H1 (cell line): ENCODE data around the gene RBMS1. TPM values are rescaled to one million over a fixed set of nuclear protein-coding genes. Genes with fewer than 3 reads are reported as not detected.

ENCODE experiments used
- CTCF ChIA-PET: fragments of 300-600 bp; sonication (Branson Sonifier 250); formaldehyde crosslinking; loops from one replicate; lab custom pipeline; 2021; ENCODE audit not compliant: partially characterized antibody; lab: Charles Lee
- POLR2A ChIA-PET: fragments of 300-600 bp; sonication (Branson Sonifier 250); formaldehyde crosslinking; loops from one replicate; lab custom pipeline; 2021; ENCODE audit warnings: inconsistent platforms; ENCODE audit not compliant: partially characterized antibody; lab: Charles Lee
- DNase-seq, 2 experiments: peaks; one replicate each; pipeline versions ENCODE4 v3.0.0 to v3.0.0-alpha.2; 2010 to 2022; ENCODE audit warnings: low spot score in 2 of 2, low read depth in 1 of 2, mixed read lengths in 1 of 2
- FAIRE-seq: peaks from 2 replicates; lab custom pipeline; 2011; peaks lifted over from hg19 to GRCh38; lab: Jason Lieb, UNC
- H2AFZ ChIP-seq: 2 replicates; pipeline ENCODE4 v1.8.1; 2012; ENCODE audit warnings: low read length, inconsistent platforms
- H2AK5ac ChIP-seq: 2 replicates; pipeline ENCODE4 v1.6.1; 2013; ENCODE audit warnings: low read depth, low read length
- H2BK120ac ChIP-seq: replicated peaks from 2 replicates; pipeline ENCODE3; 2013; ENCODE audit warnings: low read depth, low read length, inconsistent platforms
- H2BK12ac ChIP-seq: 2 replicates; pipeline ENCODE4 v1.6.1; 2013; ENCODE audit warnings: low read depth, low read length
- H2BK15ac ChIP-seq: 2 replicates; pipeline ENCODE4 v1.6.1; 2013; ENCODE audit warnings: low read length
- H2BK20ac ChIP-seq: 2 replicates; pipeline ENCODE4 v1.6.1; 2013; ENCODE audit warnings: low read length
- H2BK5ac ChIP-seq: 2 replicates; pipeline ENCODE4 v1.6.1; 2013; ENCODE audit warnings: low read depth, low read length
- H3K14ac ChIP-seq: 2 replicates; pipeline ENCODE4 v1.6.1; 2013; ENCODE audit warnings: inconsistent platforms; ENCODE audit not compliant: insufficient read length
- H3K18ac ChIP-seq: 2 replicates; pipeline ENCODE4 v1.6.1; 2013; ENCODE audit warnings: low read length; ENCODE audit errors: extremely low read depth
- H3K23ac ChIP-seq: 2 replicates; pipeline ENCODE4 v1.6.1; 2013; ENCODE audit warnings: inconsistent platforms; ENCODE audit not compliant: insufficient read length
- H3K23me2 ChIP-seq: 2 replicates; pipeline ENCODE4 v1.6.1; 2013; ENCODE audit warnings: low read depth, low read length
- H3K27ac ChIP-seq: 2 replicates; pipeline ENCODE4 v1.6.1; 2011; ENCODE audit warnings: low read depth, low read length, inconsistent platforms
- H3K27me3 ChIP-seq, 4 experiments: replicated peaks in 1 of 4; 1 replicate in 1 of 4; 2 replicates in 3 of 4; pipeline versions ENCODE4 v1.6.1 to v1.8.1; 2011 to 2013; ENCODE audit warnings: low read length in 3 of 4, mild to moderate bottlenecking in 3 of 4, inconsistent platforms in 2 of 4, mixed read lengths in 2 of 4, moderate library complexity in 1 of 4; ENCODE audit not compliant: control insufficient read depth in 3 of 4, insufficient read depth in 3 of 4; ENCODE audit errors: extremely low read depth in 1 of 4
- H3K36me3 ChIP-seq, 4 experiments: 2 replicates each; pipeline versions ENCODE4 v1.6.1 to v1.8.1; 2011 to 2013; ENCODE audit warnings: mild to moderate bottlenecking in 4 of 4, low read length in 3 of 4, moderate library complexity in 2 of 4, control low read depth in 1 of 4, inconsistent platforms in 1 of 4; ENCODE audit not compliant: insufficient read depth in 4 of 4, control insufficient read depth in 2 of 4
- H3K4ac ChIP-seq: replicated peaks from 2 replicates; pipeline ENCODE3; 2013; ENCODE audit warnings: low read length, low read depth, mixed read lengths, inconsistent platforms; ENCODE audit not compliant: insufficient read length
- H3K4me1 ChIP-seq, 4 experiments: replicated peaks in 1 of 4; 1 replicate in 1 of 4; 2 replicates in 3 of 4; pipeline versions ENCODE4 v1.6.1 to v1.8.1; 2011 to 2013; ENCODE audit warnings: low read length in 3 of 4, inconsistent platforms in 2 of 4, mixed read lengths in 1 of 4; ENCODE audit not compliant: insufficient read depth in 4 of 4, control insufficient read depth in 3 of 4
- H3K4me2 ChIP-seq, 2 experiments: 2 replicates each; pipeline versions ENCODE4 v1.6.1 to v1.8.1; 2011 to 2013; ENCODE audit warnings: low read depth in 2 of 2, low read length in 2 of 2, control low read depth in 1 of 2, inconsistent platforms in 1 of 2, mild to moderate bottlenecking in 1 of 2; ENCODE audit not compliant: insufficient read depth in 1 of 2
- H3K4me3 ChIP-seq, 4 experiments: fragments of 200-600, 300-600 bp in 1 of 4; sonication (generic), shearing (Covaris generic), sonication (Bioruptor Twin) in 1 of 4; 2 replicates each; pipeline versions ENCODE4 v1.5.1 to v1.8.1; 2011 to 2016; ENCODE audit warnings: low read length in 4 of 4, low read depth in 3 of 4, control low read depth in 2 of 4, inconsistent platforms in 2 of 4, mild to moderate bottlenecking in 2 of 4, mixed read lengths in 1 of 4, moderate library complexity in 1 of 4; ENCODE audit not compliant: insufficient read depth in 2 of 4; ENCODE audit errors: extremely low read depth in 1 of 4
- H3K56ac ChIP-seq: replicated peaks from 2 replicates; pipeline ENCODE3; 2013; ENCODE audit warnings: low read depth, mild to moderate bottlenecking, mixed read lengths, low read length, inconsistent platforms; ENCODE audit not compliant: insufficient read length
- H3K79me1 ChIP-seq: 2 replicates; pipeline ENCODE4 v1.6.1; 2013; ENCODE audit warnings: low read depth, low read length, control low read depth
- H3K79me2 ChIP-seq, 2 experiments: 2 replicates each; pipeline versions ENCODE4 v1.6.1 to v1.8.1; 2012 to 2013; ENCODE audit warnings: low read length in 2 of 2, mild to moderate bottlenecking in 2 of 2, inconsistent platforms in 1 of 2; ENCODE audit not compliant: insufficient read depth in 2 of 2, control insufficient read depth in 1 of 2
- H3K9ac ChIP-seq, 4 experiments: replicated peaks in 1 of 4; 1 replicate in 1 of 4; 2 replicates in 3 of 4; pipeline versions ENCODE4 v1.6.1 to v1.8.1; 2011 to 2013; ENCODE audit warnings: low read depth in 3 of 4, low read length in 3 of 4, control low read depth in 2 of 4, mild to moderate bottlenecking in 2 of 4, moderate library complexity in 2 of 4, inconsistent platforms in 1 of 4; ENCODE audit errors: extremely low read depth in 1 of 4
- H3K9me3 ChIP-seq, 2 experiments: 2 replicates each; pipeline versions ENCODE4 v1.6.1 to v1.8.1; 2012 to 2013; ENCODE audit warnings: mild to moderate bottlenecking in 2 of 2, moderate library complexity in 2 of 2, control low read depth in 1 of 2, inconsistent platforms in 1 of 2, low read depth in 1 of 2, low read length in 1 of 2, mixed read lengths in 1 of 2; ENCODE audit not compliant: insufficient read depth in 2 of 2
- H4K20me1 ChIP-seq, 2 experiments: replicated peaks in 1 of 2; 2 replicates each; pipeline versions ENCODE3 to v1.8.1; 2011 to 2013; ENCODE audit warnings: inconsistent platforms in 2 of 2, low read length in 2 of 2, mild to moderate bottlenecking in 1 of 2; ENCODE audit not compliant: insufficient read depth in 2 of 2, control insufficient read depth in 1 of 2
- H4K5ac ChIP-seq: 2 replicates; pipeline ENCODE4 v1.6.1; 2013; ENCODE audit warnings: low read length, low read depth, mixed read lengths, inconsistent platforms; ENCODE audit not compliant: insufficient read length
- H4K8ac ChIP-seq: 2 replicates; pipeline ENCODE4 v1.8.0; 2013; ENCODE audit warnings: mild to moderate bottlenecking, moderate library complexity, low read length, inconsistent platforms; ENCODE audit not compliant: insufficient read depth; ENCODE audit errors: extremely low read depth
- H4K91ac ChIP-seq: replicated peaks from 2 replicates; pipeline ENCODE3; 2013; ENCODE audit warnings: low read length, mixed read lengths, inconsistent platforms; ENCODE audit not compliant: insufficient read length
- CREB1 ChIP-seq: IDR thresholded peaks from 2 replicates; pipeline ENCODE4 v1.6.1; 2012; ENCODE audit warnings: inconsistent platforms
- HDAC6 ChIP-seq: IDR thresholded peaks from one replicate; pipeline ENCODE4 v1.7.1; 2012; ENCODE audit warnings: low read depth, mild to moderate bottlenecking, inconsistent platforms, low read length, moderate library complexity
- JUN ChIP-seq: IDR thresholded peaks from 2 replicates; pipeline ENCODE4 v1.6.1; 2011; ENCODE audit warnings: low read depth, mild to moderate bottlenecking, improper control_type of control experiment, low read length
- KDM5A ChIP-seq: fragments of 200-600 bp; IDR thresholded peaks from 2 replicates; pipeline ENCODE4 v1.7.1; 2012; ENCODE audit warnings: mild to moderate bottlenecking, low read length, inconsistent platforms, mixed read lengths
- RAD21 ChIP-seq, 2 experiments: IDR thresholded peaks in 1 of 2; conservative IDR thresholded peaks in 1 of 2; 2 replicates each; pipeline ENCODE4 v1.6.1; 2011; ENCODE audit warnings: low read depth in 2 of 2, low read length in 2 of 2, improper control_type of control experiment in 1 of 2, inconsistent platforms in 1 of 2, mild to moderate bottlenecking in 1 of 2, moderate library complexity in 1 of 2
- SIN3A ChIP-seq, 2 experiments: IDR thresholded peaks in 1 of 2; conservative IDR thresholded peaks in 1 of 2; 2 replicates each; pipeline ENCODE4 v1.6.1; 2011 to 2012; ENCODE audit warnings: low read length in 2 of 2, improper control_type of control experiment in 1 of 2, low read depth in 1 of 2, mild to moderate bottlenecking in 1 of 2
- SRF ChIP-seq: IDR thresholded peaks from 2 replicates; pipeline ENCODE4 v1.6.1; 2011; ENCODE audit warnings: mild to moderate bottlenecking, low read depth, low read length, moderate library complexity
- TAF1 ChIP-seq: IDR thresholded peaks from 2 replicates; pipeline ENCODE4 v1.6.1; 2011; ENCODE audit warnings: mild to moderate bottlenecking, low read depth, low read length
- TCF12 ChIP-seq: IDR thresholded peaks from 2 replicates; pipeline ENCODE4 v1.6.1; 2011; ENCODE audit warnings: low read depth, mild to moderate bottlenecking, low read length
- TEAD4 ChIP-seq: IDR thresholded peaks from 2 replicates; pipeline ENCODE4 v1.6.1; 2012; ENCODE audit warnings: low read depth, low read length, inconsistent platforms, mixed read lengths
- WGBS, 2 experiments: shearing (Covaris generic) in 1 of 2; methylation state at CpG; one replicate each; pipeline versions ENCODE4 v1.1.6 to v1.1.7; 2013 to 2015; ENCODE audit warnings: low lambda C conversion rate in 2 of 2, mixed read lengths in 2 of 2, inconsistent platforms in 1 of 2, low coverage in 1 of 2, missing lambda C conversion rate in 1 of 2; ENCODE audit not compliant: insufficient replicate concordance in 2 of 2, insufficient coverage in 1 of 2, insufficient read length in 1 of 2; ENCODE audit errors: extremely low coverage in 1 of 2, missing lambda C conversion rate in 1 of 2; 5-methylcytosine and 5-hydroxymethylcytosine counted together
- polyA plus RNA-seq, 7 experiments: library from polyadenylated mRNA; depleted of rRNA in 3 of 7; stranded (reverse) in 5 of 7; unstranded in 2 of 7; fragments of >200 nt in 5 of 7; fragments of 200-250 nt in 2 of 7; gene quantifications; 1 replicate in 5 of 7; 2 replicates in 1 of 7; 4 replicates in 1 of 7; pipeline versions ENCODE4 v1.2.1 to v1.2.3, GENCODE V29; 2011 to 2013; ENCODE audit warnings: missing spikeins in 2 of 7, mixed read lengths in 2 of 7
- total RNA-seq: library from RNA; stranded (reverse); fragmentation: NEBNext Ultra II Directional; extraction: Animal tissue kit (Norgen Biotek cat#: 25700); gene quantifications from 2 replicates; pipeline ENCODE4 v1.2.1, GENCODE V29; 2021
- TF ChIP-seq, protein P1 (sequence below): IDR thresholded peaks from 2 replicates; pipeline ENCODE4 v1.6.1; 2011; ENCODE audit warnings: low read depth, mild to moderate bottlenecking, low read length; ENCODE audit not compliant: insufficient read depth

Gene RBMS1
- total and polyA plus RNA-seq, 2 of the 8 experiments (the other 6 are each of a cell fraction or from before 2014, with no cell fraction given) = 53.7 to 60.0 TPM

DNA sequence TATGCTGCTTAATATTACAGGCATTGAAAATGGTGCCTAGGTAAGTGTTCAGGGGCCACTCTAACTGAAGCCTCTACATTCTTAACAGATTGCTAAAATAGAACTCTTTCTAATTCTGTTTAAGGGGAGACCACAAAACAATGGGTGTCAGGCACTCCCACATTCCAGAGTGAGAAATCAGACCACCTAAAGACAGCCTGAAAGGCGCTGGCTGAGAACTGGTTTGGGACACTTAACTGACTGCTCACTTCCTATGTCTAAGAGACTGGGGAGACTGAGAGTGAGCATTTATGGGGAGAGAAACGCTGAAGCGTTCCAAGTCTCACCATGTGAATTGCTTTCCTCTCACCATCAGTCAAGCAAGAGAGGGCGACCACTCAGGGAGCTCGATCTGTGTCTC lies 184.7 kb downstream of the RBMS1 start:
- Histone ChIP-seq H3K4ac (no peak overlapping the region), H2BK5ac (no peak overlapping the region), H2AFZ (no peak overlapping the region), H3K14ac (no peak overlapping the region), H3K4me3 (no peak overlapping the region), H3K9ac (no peak overlapping the region), H2BK15ac (no peak overlapping the region), H2BK20ac (no peak overlapping the region), H3K18ac (no peak overlapping the region), H3K27me3 (no peaks in the 10 kb centered on the region; a peak in 1 of 7 replicates), H3K56ac (no peak overlapping the region), H3K9me3 (no peaks in the 10 kb centered on the region), H2BK12ac (no peak overlapping the region), H2AK5ac (no peak overlapping the region), H3K36me3 (peaks cover 0 to 8% (median 0%) of the 10 kb centered on the region in 4 experiments; a peak in 4 of 8 replicates), H3K23me2 (no peaks in the 10 kb centered on the region), H3K23ac (no peak overlapping the region), H4K8ac (no peak overlapping the region), H4K5ac (no peak overlapping the region), H3K79me2 (no peaks in the 10 kb centered on the region), H4K91ac (no peak overlapping the region), H3K79me1 (no peaks in the 10 kb centered on the region), H2BK120ac (no peak overlapping the region), H3K4me1 (peaks cover 0 to 7% (median 3%) of the 10 kb centered on the region in 4 experiments; a peak in 2 of 7 replicates), H4K20me1 (no peaks in the 10 kb centered on the region), H3K4me2 (peak overlapping the region in 1 of 2 experiments; percentile 39; a peak in 1 of 4 replicates), H3K27ac (no peak overlapping the region)
- POLR2A ChIA-PET = interaction anchor here (1.3 kb wide), 1 partner anchor 9 kb away, joined by 3 read pairs; no protein-coding TSS in a partner anchor
- CTCF ChIA-PET = interaction anchor here (1.0 to 2.4 kb wide), 5 partner anchors 13 to 242 kb away, joined by 3 to 8 read pairs (median 3); no protein-coding TSS in a partner anchor
- FAIRE-seq (no peak), DNase-seq (peak in 1 of 2 experiments; percentile 23)
- WGBS, 2 experiments = 68% methylated on average over 5 of the region's 5 CpGs; no CpG with 5 or more reads in 1 of the 2 experiments
- TF ChIP-seq KDM5A (no peak), TAF1 (no peak), CREB1 (no peak), HDAC6 (no peak), RAD21 (IDR thresholded peaks at IDR 0.05 in 1 of 2, conservative IDR thresholded peaks at IDR 0.05 in 1 of 2; ENCODE audit: low read depth in 2 of 2, low read length in 2 of 2) (no peak), SIN3A (conservative IDR thresholded peaks at IDR 0.05 in 1 of 2, IDR thresholded peaks at IDR 0.05 in 1 of 2; ENCODE audit: low read depth in 1 of 2, low read length in 2 of 2) (no peak), TCF12 (no peak), SRF (no peak), TEAD4 (no peak), JUN (no peak)
- TF ChIP-seq, protein P1, sequence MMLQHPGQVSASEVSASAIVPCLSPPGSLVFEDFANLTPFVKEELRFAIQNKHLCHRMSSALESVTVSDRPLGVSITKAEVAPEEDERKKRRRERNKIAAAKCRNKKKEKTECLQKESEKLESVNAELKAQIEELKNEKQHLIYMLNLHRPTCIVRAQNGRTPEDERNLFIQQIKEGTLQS = no peak
